ENCODE results near the gene TMEM185A. TPM values are rescaled to one million over a fixed set of nuclear protein-coding genes. Genes with fewer than 3 reads are reported as not detected.

TMEM185A gene
- total and polyA plus RNA-seq, 4 donors = 7.3 to 9.8 (median 7.7) TPM

DNA sequence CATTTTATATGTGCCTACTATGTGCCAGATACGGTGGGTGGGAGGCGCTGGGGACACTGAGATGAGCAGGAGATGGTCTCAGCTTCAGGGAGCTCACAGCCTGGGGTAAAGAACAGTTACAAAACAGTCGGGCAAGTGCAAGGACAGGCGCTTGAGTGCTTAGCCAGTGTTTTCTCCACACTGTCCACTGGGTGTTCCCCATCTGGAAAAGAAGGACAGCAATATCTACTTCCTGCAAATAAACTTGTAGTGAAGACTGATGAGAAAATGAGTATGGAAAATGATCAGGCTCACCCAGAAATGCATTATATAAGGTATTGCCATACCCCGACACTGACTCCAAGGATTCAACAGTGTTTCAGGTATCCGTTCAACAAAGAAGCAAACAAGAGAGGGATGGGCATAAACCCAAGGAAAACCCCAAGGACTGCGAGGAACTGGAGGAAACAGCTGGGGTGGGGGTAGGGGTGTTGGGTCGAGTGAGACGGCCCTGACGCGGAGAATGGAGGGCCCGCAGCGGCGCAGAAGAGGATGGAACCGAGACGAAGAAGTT, 835 bp downstream of the TMEM185A start:
- H3K4me3 ChIP-seq (ENCODE audit: low read depth in 1 of 3, low read length in 3 of 3) = peak overlapping the region; percentile 69 to 87 (median 71)
- no peaks in the 10 kb centered on the region for H3K36me3 ChIP-seq (ENCODE audit: control insufficient read depth in 4 of 4, insufficient read depth in 3 of 4, low read depth in 1 of 4, low read length in 3 of 4)
- peak in 1 of 2 donors; percentile 25 for TF ChIP-seq RAD21 (IDR thresholded peaks at IDR 0.05)
- TF ChIP-seq, protein P1, sequence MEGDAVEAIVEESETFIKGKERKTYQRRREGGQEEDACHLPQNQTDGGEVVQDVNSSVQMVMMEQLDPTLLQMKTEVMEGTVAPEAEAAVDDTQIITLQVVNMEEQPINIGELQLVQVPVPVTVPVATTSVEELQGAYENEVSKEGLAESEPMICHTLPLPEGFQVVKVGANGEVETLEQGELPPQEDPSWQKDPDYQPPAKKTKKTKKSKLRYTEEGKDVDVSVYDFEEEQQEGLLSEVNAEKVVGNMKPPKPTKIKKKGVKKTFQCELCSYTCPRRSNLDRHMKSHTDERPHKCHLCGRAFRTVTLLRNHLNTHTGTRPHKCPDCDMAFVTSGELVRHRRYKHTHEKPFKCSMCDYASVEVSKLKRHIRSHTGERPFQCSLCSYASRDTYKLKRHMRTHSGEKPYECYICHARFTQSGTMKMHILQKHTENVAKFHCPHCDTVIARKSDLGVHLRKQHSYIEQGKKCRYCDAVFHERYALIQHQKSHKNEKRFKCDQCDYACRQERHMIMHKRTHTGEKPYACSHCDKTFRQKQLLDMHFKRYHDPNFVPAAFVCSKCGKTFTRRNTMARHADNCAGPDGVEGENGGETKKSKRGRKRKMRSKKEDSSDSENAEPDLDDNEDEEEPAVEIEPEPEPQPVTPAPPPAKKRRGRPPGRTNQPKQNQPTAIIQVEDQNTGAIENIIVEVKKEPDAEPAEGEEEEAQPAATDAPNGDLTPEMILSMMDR (IDR thresholded peaks at IDR 0.05; ENCODE audit: low read depth, low read length, missing input control) = peak; percentile 13
- no peak for TF ChIP-seq MAX (IDR thresholded peaks at IDR 0.05)
- H3K27ac ChIP-seq (ENCODE audit: low read depth in 1 of 2, low read length in 2 of 2) = peak overlapping the region; percentile 33 to 56
- no peaks in the 10 kb centered on the region for H3K27me3 ChIP-seq (ENCODE audit: control insufficient read depth in 4 of 4, insufficient read depth in 4 of 4, low read length in 3 of 4)
- DNase-seq (ENCODE audit: low spot score) = no peak
- H3K9ac ChIP-seq (ENCODE audit: low read depth in 1 of 2, low read length in 2 of 2) = peak overlapping the region; percentile 7 to 64
- peaks cover 0 to 20% (median 7%) of the 10 kb centered on the region in 4 donors for H3K4me1 ChIP-seq (ENCODE audit: control insufficient read depth in 4 of 4, insufficient read depth in 4 of 4, low read length in 3 of 4)
- WGBS = 5% methylated on average over 16 of the region's 16 CpGs
- H3K9me3 ChIP-seq (ENCODE audit: control insufficient read depth in 4 of 4, low read length in 3 of 4) = no peaks in the 10 kb centered on the region

DNA sequence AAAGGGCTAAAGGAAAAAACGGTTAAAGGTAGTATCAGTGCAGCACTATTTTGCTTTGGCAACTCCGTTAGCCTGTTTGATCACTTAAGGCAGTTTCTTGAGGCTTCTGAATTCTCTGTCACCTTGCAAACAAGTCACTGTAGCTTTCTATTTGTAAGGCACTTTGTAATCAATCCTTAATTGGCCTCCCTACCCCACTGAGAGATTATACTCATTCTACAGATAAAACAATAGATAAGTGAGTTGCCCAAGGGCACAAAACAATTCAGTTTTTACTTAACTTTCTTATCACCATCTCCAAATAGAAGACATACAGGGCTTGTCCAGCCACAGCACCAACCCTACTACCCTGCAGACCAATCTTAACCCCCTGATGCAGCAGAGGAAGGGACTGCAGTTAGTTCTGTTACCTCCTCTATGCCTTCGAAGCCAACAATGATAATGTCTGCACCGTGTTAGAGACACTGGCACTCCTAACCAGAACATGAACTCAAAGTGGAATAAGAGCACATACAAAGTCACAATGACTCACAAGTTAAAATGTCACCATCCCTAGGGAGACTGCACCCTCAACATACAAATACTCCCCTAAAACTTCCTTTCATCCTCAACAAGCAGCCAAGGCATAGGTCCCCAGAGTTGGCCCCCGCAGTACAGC, 1.7 kb downstream of the TMEM185A start:
- Histone ChIP-seq H3K4me1 (ENCODE audit: control insufficient read depth in 4 of 4, insufficient read depth in 4 of 4, low read length in 3 of 4) (peaks cover 0 to 20% (median 7%) of the 10 kb centered on the region in 4 donors), H3K9ac (ENCODE audit: low read depth in 1 of 2, low read length in 2 of 2) (no peak overlapping the region), H3K4me3 (ENCODE audit: low read depth in 1 of 3, low read length in 3 of 3) (peak overlapping the region in 1 of 3 donors; percentile 87), H3K27me3 (ENCODE audit: control insufficient read depth in 4 of 4, insufficient read depth in 4 of 4, low read length in 3 of 4) (no peaks in the 10 kb centered on the region), H3K36me3 (ENCODE audit: control insufficient read depth in 4 of 4, insufficient read depth in 3 of 4, low read depth in 1 of 4, low read length in 3 of 4) (no peaks in the 10 kb centered on the region), H3K9me3 (ENCODE audit: control insufficient read depth in 4 of 4, low read length in 3 of 4) (no peaks in the 10 kb centered on the region), H3K27ac (ENCODE audit: low read depth in 1 of 2, low read length in 2 of 2) (no peak overlapping the region)
- DNase-seq (ENCODE audit: low spot score) = no peak
- WGBS = 68% methylated on average over 5 of the region's 5 CpGs
- TF ChIP-seq MAX (IDR thresholded peaks at IDR 0.05) = no peak
- no peak for TF ChIP-seq ZBTB33 (IDR thresholded peaks at IDR 0.05)

DNA sequence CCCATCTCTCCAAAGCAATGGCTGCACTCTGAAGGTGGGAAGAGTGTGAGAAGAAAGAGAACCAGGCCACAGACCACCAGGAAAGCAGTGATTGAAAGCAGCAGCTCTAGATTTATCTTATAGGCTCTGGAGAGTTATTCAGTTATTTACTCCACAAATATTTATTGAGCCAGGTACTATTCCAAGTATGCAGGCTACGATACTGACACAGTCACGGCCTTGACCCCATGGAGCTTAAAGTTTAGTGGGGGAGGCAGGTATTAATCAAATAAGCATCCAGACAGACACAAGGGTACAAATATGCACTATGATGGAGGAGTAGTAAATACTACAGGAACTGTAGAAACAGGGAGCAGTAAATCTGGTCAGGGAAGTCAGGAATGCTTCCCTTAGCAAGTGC, 2.8 kb downstream of the TMEM185A start:
- Histone ChIP-seq H3K27me3 (ENCODE audit: control insufficient read depth in 4 of 4, insufficient read depth in 4 of 4, low read length in 3 of 4) (no peaks in the 10 kb centered on the region), H3K4me1 (ENCODE audit: control insufficient read depth in 4 of 4, insufficient read depth in 4 of 4, low read length in 3 of 4) (peaks cover 0 to 20% (median 7%) of the 10 kb centered on the region in 4 donors), H3K36me3 (ENCODE audit: control insufficient read depth in 4 of 4, insufficient read depth in 3 of 4, low read depth in 1 of 4, low read length in 3 of 4) (no peaks in the 10 kb centered on the region), H3K9me3 (ENCODE audit: control insufficient read depth in 4 of 4, low read length in 3 of 4) (no peaks in the 10 kb centered on the region), H3K4me3 (ENCODE audit: low read depth in 1 of 3, low read length in 3 of 3) (no peak overlapping the region), H3K27ac (ENCODE audit: low read depth in 1 of 2, low read length in 2 of 2) (no peak overlapping the region), H3K9ac (ENCODE audit: low read depth in 1 of 2, low read length in 2 of 2) (no peak overlapping the region)
- no peak for DNase-seq (ENCODE audit: low spot score)
- TF ChIP-seq RXRA (IDR thresholded peaks at IDR 0.05) (no peak), SP1 (IDR thresholded peaks at IDR 0.05) (no peak), GABPA (IDR thresholded peaks at IDR 0.05 in 1 of 2, conservative IDR thresholded peaks at IDR 0.05 in 1 of 2) (no peak), HNF4A (conservative IDR thresholded peaks at IDR 0.05) (peak in 1 of 2 donors; percentile 12), RAD21 (IDR thresholded peaks at IDR 0.05) (no peak), TAF1 (conservative IDR thresholded peaks at IDR 0.05) (no peak), MAX (IDR thresholded peaks at IDR 0.05) (no peak), JUND (IDR thresholded peaks at IDR 0.05) (no peak)
- TF ChIP-seq, protein P1 (IDR thresholded peaks at IDR 0.05; ENCODE audit: low read depth, low read length, missing input control) = no peak
- 55% methylated on average over 2 of the region's 2 CpGs for WGBS

Measured in liver (tissue), 9 donors.